ENCODE data around the gene UNKL.
A peak's percentile ranks its signal among the peaks of the same experiment; 100 is the strongest.

- TF ChIP-seq CTCF (IDR thresholded peaks at IDR 0.05) (peak; percentile 78), ZFX (IDR thresholded peaks at IDR 0.05; ENCODE audit: borderline replicate concordance) (no peak)
Observed at GRCh38 chr16:1428511-1428910, 14.0 kb upstream of the UNKL start.

Data from 22Rv1 (cell line).